ENCODE measurements around the gene ALDH18A1.
"Not testable (repeated sequence)": the region's sequence is repeated elsewhere in the genome, so short reads cannot be mapped to it uniquely, and the experiment has no call there.

Gene ALDH18A1

DNA sequence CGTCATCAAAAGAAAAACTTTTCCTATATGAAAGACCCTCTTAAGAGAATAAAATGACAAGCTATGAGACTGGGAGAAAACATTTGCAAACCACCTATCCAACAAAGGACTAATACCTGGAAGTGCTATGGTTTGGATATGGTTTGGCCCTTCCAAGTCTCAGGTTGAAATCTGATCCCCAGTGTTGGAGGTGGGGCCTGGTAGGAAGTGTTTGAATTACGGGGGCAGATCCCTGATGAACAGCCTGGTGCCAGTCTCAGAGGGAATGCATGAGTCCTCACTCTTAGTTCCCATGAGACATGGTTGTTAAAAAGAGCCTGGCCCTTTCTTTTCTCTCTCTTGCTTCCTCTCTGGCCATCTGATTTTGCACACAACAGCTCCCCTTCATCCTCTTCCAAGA is 6.3 kb downstream of the ALDH18A1 start:
- DNase-seq (ENCODE audit: low spot score): no peak

DNA sequence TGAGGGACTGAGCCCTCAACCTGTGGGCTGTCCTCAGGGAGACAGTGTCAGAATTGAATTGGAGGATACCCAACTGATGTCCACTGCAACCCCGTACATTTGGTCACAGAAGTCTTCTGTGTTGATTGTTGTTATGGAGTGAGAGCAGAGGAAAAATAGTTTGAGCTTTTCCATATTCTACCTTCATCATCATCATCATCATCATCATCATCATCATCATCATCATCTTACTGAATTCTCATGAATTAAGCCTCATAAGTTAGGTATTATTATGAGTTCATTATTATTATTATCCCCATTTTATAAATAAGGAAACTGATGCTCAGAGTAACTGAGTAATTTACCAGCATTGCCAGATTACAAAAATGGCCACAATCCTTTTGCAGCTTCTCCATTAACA is 8.4 kb downstream of the ALDH18A1 start:
- DNase-seq (ENCODE audit: low spot score): no peak

DNA sequence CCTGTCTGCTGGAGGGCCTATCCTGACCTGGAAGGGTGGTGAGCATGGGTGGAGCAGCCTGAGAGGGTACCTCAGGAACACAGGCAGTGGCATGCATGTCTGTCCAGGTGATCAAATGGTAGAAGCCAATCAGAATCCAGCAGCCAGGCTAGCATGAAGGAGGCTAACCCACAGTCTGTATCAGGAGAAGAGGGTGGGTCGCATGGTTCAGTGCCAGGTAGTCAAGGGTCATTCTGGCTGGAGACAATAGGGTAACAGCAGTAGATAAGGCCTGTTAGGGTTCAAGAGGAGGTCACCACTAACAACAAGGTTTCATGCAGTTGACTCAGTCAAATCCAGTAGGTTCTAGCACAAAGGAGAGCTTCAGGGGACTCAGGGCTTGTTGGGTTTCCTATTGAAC is 10.4 kb downstream of the ALDH18A1 start:
- no peak for DNase-seq (ENCODE audit: low spot score)

GRCh38 chr10:95644901-95645300 is 11.6 kb downstream of the ALDH18A1 start:
- DNase-seq (ENCODE audit: low spot score): no peak

GRCh38 chr10:95640891-95641315 is 15.6 kb downstream of the ALDH18A1 start:
- no peak for DNase-seq (ENCODE audit: low spot score)

- no peak for DNase-seq (ENCODE audit: low spot score)
These were observed 18.6 kb downstream of the ALDH18A1 start for GRCh38 chr10:95637911-95638310.

DNA sequence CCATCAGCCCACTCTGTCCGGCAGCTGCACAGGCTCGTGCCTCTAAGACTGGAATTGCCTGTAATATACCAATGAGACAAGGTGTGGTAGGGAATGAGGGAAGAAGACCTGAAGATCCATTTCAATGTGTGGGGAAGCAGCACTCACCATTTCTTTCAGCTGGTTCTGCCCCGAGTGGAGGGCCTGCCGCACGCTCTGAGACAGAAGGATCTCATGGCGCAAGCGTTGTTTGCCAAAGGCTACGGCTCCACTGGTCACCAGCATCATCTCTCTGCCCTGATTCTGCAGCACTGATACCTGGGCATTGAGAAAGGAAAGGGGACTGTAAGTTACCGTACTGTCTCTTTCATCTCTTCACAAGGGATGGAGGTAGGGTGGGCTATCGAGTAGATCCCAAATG is 19.4 kb downstream of the ALDH18A1 start:
- no peak for DNase-seq (ENCODE audit: low spot score)

DNA sequence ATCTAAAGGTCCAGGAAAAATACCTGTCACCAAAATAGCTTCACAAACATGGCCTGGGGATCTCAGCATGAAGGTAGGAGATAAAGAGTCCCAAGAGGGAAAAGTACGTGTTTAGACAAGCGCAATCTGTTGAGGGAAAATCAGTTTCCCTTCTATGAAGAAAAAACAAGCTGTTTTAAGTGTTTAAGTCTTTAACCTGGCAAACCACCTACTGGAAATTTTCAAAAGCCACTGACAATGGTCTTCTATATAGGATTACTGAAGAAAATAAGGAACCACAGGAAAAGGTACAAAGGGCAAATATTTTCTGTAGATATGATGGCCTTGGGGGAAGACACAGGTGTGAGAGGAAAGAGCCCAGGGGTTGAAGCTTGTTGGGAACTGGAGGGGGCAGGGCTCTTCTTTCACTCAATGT is 21.2 kb downstream of the ALDH18A1 start:
- no peak for DNase-seq (ENCODE audit: low spot score)

GRCh38 chr10:95628786-95629185 is 27.7 kb downstream of the ALDH18A1 start:
- DNase-seq (ENCODE audit: low spot score): no peak

DNA sequence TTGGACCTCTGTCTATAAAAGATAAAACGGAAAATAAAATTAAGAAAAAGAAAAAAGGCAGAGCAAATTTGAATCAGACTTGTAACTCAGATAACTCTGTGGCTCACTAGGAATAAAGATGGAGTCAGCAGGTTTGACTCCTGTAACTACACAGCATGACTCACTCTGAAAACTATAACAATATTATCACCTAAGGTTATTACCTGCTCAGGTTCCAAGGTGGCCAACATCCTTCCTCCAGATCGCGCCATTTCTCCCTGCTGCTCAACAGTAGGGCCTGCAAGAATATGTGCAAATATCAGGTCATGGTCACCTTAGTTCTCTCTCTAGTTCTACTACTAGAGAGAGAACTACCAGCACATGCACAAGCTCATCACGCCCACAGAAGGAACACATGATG is 30.0 kb downstream of the ALDH18A1 start:
- no peak for DNase-seq (ENCODE audit: low spot score)

- DNase-seq (ENCODE audit: low spot score): not testable (repeated sequence)
These were observed 36.1 kb downstream of the ALDH18A1 start for GRCh38 chr10:95620415-95620814.

DNA sequence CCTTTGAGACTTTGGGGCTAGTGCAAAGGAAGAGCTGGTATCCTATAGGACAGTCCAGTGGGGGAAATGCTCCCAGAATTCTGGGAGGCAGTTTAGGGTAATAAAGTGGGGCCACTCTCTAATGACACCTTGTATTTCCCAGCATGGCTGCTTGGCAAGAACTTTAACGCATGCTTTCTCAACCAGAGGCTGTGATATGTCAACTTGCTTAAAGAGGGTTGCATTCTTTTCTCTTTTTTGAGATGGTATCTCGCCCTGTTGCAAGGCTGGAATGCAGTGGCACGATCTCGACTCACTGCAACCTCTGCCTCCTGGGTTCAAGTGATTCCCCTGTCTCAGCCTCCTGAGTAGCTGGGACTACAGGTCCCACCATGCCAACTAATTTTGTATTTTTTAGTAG is 38.4 kb downstream of the ALDH18A1 start:
- no peak for DNase-seq (ENCODE audit: low spot score)

DNA sequence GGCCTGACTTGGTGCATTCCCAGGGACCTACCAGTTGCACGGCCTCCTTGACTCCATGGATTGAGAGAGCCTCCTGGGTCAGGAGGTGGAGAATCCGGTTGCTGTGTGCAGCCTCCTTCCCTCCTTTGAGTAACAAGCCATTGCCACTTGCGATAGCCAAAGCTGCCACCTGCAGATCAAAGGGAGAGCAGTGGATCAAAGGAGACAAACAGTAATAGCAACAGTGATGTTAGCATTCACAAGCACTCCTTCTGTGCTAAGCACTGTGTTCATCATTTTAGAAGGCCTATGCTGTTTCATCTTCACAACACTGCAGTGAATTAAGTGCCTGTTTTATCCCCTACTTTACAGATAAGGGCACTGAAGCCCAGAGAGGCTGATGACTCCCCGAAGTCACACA is 40.1 kb downstream of the ALDH18A1 start:
- DNase-seq (ENCODE audit: low spot score): no peak

- DNase-seq (ENCODE audit: low spot score): no peak
These were observed 43.2 kb downstream of the ALDH18A1 start for GRCh38 chr10:95613330-95613729.

GRCh38 chr10:95610727-95611126 is 45.8 kb downstream of the ALDH18A1 start:
- no peak for DNase-seq (ENCODE audit: low spot score)

DNA sequence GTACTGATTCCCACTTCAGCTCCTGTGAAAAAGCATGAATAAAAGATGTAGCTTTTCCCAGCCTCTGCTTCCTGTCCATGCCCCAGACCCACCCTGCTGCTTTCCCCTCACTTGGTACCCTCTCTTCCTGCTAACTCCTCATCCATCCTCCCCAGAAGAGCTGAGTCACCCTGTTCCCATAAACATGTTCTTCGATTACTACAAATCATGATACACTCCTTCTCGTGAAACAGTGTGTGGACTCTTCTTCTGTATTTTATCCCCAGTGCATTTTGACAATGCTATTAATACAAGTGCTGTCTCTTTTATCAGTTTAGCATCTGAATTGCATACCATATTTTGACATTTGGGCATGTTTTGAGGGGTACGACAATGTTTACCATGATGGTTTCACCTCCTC is 49.6 kb downstream of the ALDH18A1 start:
- no peak for DNase-seq (ENCODE audit: low spot score)

DNA sequence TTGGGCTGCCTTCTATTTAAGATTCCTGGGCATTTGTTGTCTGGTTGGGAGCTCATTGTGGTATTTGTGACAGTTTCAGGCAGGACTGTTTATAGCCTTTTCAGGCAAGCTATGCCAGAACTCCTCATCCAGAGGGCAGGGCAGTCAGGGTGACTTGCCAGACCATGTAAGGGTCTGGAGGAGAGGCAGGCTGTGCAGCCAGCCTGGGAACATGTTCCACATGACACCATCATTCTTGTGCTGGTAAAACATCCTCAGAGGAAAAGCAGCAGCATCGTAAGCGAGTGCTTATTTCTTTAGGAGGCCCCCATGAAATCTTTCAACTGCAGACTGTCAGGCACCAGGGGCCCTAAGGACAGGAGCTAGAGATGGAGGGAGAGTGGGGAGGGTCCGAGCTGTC is 51.3 kb downstream of the ALDH18A1 start:
- no peak for DNase-seq (ENCODE audit: low spot score)

DNA sequence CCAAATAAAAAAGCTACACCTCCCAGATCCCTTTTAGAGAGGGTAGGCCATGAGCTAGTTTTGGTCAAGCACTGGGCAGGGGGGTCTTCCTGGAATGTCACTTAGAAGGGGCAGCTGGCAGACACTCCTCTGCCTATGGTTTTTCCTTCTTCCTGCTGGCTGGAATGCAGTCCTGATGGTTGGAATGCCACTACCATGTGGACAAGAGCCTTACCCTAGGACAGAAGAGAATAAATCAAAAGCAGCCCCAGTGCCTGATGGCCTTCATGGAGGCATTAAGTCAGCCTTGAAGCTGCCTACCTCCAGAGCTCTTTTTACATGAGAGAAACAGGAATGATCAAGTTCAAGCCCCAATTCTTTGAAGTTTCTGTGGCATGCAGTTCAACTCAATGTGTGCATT is 51.9 kb downstream of the ALDH18A1 start:
- no peak for DNase-seq (ENCODE audit: low spot score)

- no peak for DNase-seq (ENCODE audit: low spot score)
These were observed 54.1 kb downstream of the ALDH18A1 start for GRCh38 chr10:95602382-95602781.

- peak; percentile 87 for DNase-seq (ENCODE audit: low spot score)
These were observed 55.3 kb downstream of the ALDH18A1 start for GRCh38 chr10:95601116-95601719.

- DNase-seq (ENCODE audit: low spot score): no peak
These were observed 56.4 kb downstream of the ALDH18A1 start for GRCh38 chr10:95600158-95600557.

- DNase-seq (ENCODE audit: low spot score): no peak
These were observed 58.7 kb downstream of the ALDH18A1 start for GRCh38 chr10:95597788-95598187.

GRCh38 chr10:95588025-95588424 is 68.5 kb downstream of the ALDH18A1 start:
- no peak for DNase-seq (ENCODE audit: low spot score)

GRCh38 chr10:95579835-95580535 is 76.5 kb downstream of the ALDH18A1 start:
- DNase-seq (ENCODE audit: low spot score): no peak

Data from left forelimb (tissue), 1 donor.